GM10266 (cell line): Measurements from ENCODE around the gene ATF7.

Source experiments
- DNase-seq: peaks from one replicate; pipeline ENCODE4 v3.0.0; 2012; ENCODE audit errors: extremely low spot score
- TF ChIP-seq, protein P1 (sequence below): IDR thresholded peaks from 2 replicates; pipeline ENCODE4 v1.5.1; 2012; ENCODE audit warnings: mild to moderate bottlenecking, low read depth; ENCODE audit not compliant: control insufficient read depth, insufficient read depth; ENCODE audit errors: missing control alignments

ATF7 gene

DNA sequence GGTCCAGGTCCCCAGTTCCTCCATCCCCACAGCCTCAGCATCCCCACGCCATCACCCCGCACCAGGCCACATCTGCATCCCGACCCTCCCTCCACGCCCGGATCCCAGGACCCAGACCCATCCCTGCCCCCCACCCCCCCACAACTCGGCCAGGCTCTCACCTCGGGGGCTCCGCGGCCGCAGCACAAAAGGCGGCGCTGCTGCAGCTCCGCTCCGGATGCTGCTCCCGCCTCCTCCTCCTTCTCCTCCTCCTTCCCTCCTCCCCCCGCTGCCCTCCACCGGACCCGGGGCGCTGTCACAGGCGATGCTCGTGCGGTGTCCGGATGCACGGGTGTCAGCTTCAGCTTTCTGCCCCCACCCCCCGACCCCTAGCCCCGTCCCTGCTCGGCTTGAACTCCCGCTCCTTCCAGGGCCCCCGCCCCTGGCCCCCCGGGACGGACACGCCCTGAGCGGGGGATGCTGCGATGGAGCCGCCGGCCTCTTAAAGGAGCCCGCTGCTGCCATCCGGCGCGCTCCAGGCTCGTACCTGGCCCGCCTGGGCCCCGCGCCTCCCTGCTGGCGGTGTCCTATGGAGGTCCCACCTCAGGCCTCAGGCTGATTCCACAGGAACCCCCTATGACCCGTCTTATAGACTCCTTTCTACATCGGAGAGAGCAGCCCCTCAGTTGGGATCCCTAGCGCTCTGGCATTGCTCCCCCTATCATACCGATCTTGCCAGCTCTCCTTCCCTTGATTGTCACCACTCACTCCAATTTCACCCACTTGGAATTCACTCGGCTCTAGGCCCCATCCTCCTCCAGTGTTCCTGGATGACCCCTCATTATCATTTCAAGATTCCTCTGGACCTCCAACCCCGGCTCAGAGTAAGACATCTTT is 126.7 kb downstream of the ATF7 start, which contains the start of gene MAP3K12:
Gene MAP3K12, minus strand, starts transcription at position 193 of the 876 bp plus-strand sequence. CDS start 12,067 bp downstream, outside the sequence.
- TF ChIP-seq, protein P1, sequence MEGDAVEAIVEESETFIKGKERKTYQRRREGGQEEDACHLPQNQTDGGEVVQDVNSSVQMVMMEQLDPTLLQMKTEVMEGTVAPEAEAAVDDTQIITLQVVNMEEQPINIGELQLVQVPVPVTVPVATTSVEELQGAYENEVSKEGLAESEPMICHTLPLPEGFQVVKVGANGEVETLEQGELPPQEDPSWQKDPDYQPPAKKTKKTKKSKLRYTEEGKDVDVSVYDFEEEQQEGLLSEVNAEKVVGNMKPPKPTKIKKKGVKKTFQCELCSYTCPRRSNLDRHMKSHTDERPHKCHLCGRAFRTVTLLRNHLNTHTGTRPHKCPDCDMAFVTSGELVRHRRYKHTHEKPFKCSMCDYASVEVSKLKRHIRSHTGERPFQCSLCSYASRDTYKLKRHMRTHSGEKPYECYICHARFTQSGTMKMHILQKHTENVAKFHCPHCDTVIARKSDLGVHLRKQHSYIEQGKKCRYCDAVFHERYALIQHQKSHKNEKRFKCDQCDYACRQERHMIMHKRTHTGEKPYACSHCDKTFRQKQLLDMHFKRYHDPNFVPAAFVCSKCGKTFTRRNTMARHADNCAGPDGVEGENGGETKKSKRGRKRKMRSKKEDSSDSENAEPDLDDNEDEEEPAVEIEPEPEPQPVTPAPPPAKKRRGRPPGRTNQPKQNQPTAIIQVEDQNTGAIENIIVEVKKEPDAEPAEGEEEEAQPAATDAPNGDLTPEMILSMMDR = peak; percentile 41
- peak; percentile 62 for DNase-seq

DNA sequence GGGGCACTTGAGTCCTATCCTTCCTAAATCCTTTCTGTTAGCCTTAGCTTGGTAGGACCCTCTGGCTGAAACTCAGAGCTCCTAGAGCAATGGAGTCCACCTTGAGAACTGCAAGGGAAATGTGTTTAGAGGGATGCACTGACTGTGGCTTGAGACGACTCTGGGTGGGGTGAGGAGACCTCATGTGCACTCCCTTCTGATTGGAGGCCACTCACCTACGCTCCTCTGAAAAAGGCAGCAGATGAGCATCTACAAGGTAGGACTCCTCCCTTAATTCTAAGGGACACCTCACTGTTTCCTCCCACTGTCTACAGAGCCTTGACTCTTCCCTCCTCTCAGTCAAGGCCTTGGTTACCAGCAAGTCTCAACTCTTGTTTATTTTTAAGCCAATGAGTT is 127.9 kb downstream of the ATF7 start:
- TF ChIP-seq, protein P1 = no peak
- no peak for DNase-seq

DNA sequence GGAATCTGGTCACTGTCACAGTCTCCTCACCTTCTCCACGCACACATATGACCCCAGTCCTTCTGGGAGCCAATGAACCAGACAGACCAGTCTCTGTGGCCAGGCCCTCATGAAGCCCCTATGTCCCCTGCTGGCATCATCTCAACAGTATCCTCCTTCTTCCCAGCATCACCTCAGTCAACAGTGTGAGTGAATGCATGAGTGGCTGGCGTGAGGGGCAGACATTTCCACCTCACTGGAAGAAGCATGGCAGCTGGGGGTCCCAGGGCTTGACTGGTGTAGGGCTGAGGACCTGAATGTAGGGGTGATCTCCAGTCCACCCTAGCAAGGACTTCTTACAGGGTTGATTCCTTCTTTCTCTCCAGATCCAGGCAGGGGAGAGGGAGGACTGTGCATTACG is 128.7 kb downstream of the ATF7 start:
- DNase-seq = no peak
- TF ChIP-seq, protein P1 = no peak

DNA sequence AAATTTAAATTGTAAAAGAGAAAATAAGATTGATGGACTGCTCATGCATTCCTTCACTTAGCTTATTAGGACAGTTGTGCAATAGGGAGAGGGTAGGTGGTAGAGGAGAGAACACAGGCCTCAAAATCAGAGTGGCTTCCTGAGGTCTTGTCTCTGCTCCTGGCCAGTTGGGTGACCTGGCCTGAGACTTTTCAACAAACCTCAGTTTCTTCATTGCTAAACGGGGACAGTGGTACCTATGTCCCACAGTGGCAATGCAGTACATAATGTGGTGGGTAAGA is 129.5 kb downstream of the ATF7 start:
- DNase-seq = no peak
- TF ChIP-seq, protein P1 = no peak

DNA sequence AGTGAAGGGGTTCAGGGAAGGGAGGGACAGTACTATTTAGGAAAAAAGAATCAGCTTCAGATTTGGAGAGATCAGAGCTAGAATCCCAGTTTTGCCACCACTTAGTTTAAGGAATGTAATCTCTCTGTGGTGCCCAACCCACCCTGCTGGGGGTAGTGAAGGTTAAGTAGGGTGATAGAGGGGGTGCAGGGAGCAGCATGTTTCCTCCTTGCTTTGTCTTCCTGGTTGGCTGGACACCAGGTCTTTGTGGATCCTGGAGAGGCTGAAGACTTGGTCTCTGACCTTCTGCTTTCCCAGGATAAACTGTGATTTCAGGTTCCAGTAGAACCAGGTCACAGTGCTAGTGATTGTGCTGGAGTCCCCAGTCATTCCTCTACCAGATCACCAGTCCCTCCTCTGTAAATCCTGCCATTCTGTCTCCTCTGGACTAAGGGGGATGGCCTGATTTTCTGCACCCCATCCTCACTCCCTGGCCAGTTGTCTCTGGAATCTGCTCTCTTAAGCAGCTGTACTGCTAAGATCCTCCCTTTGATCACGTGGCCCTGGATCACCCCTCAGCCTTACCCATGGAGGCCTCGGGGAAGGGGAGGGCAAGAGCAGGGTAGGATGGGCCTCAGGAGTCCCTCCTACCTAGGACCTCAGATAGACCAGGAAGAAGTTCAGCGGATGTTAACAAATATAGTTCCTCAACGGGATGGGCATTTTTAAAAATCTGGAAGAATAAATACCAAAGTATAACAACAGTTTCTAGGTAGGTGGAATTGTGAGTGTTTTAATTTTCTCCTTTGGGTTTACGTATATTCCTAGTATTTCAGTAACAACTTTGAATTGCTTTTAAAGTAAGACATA is 130.1 kb downstream of the ATF7 start:
- TF ChIP-seq, protein P1 = no peak
- no peak for DNase-seq

DNA sequence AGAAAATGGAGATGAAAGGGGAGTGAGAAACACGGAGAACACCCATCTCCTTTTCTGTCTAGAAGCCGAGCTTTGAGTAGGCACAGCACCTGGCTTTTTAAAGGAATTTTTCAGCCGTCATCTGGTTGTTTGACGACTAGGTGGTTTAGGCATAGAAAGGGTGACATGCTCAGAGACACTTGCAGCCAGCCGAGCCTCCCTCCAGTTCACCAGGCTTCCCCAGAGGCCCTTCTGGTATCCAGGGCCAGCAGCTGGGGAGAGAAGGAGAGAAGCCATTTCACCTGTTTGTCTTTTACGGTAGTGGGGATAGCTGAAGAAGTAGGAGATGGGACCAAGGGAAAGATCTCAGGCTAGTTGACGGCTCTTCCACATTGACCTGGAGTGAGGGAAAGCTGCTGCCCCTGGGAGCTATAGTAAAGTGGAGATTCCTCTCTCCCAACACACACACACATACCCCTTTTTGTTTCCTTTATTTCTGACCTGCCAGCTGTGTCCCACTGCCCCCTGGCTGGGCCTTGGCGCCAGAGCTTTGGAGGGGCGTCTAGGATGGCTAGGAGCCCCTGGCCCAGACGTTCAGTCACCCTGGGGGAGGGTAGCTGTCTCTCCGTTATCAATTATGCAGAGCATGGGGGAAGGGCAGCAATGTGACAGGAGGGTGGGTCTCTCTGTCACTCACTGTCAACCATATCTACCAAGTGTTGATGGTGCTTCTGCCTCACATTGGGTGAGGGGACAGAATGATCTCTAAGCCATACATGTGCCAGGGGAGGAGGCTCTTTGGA is 132.4 kb downstream of the ATF7 start:
- no peak for DNase-seq
- TF ChIP-seq, protein P1 = no peak
